BLaER1 (cell line): Measurements from ENCODE around the gene CREB5.

Experiments
- H3K27ac ChIP-seq: shearing (Covaris generic); formaldehyde crosslinking; 2 replicates; pipeline ENCODE4 v1.8.1; 2022
- H3K27me3 ChIP-seq: shearing (Covaris generic); formaldehyde crosslinking; 2 replicates; pipeline ENCODE4 v1.8.1; 2022
- H3K36me3 ChIP-seq: shearing (Covaris generic); formaldehyde crosslinking; 2 replicates; pipeline ENCODE4 v1.8.1; 2022
- H3K4me1 ChIP-seq: shearing (Covaris generic); formaldehyde crosslinking; 2 replicates; pipeline ENCODE4 v1.8.1; 2022
- H3K4me2 ChIP-seq: shearing (Covaris generic); formaldehyde crosslinking; 2 replicates; pipeline ENCODE4 v1.8.1; 2022
- H3K4me3 ChIP-seq: shearing (Covaris generic); formaldehyde crosslinking; 2 replicates; pipeline ENCODE4 v1.8.1; 2022
- H3K9ac ChIP-seq: shearing (Covaris generic); formaldehyde crosslinking; 2 replicates; pipeline ENCODE4 v1.8.1; 2022
- H3K9me3 ChIP-seq: shearing (Covaris generic); formaldehyde crosslinking; 2 replicates; pipeline ENCODE4 v1.8.1; 2022
- H4K20me1 ChIP-seq: shearing (Covaris generic); formaldehyde crosslinking; 2 replicates; pipeline ENCODE4 v1.8.1; 2022
- Cebpa-rat ChIP-seq: shearing (Covaris generic); IDR thresholded peaks from 2 replicates; pipeline ENCODE4 v1.8.1; 2022

The CREB5 gene

GRCh38 chr7:28790467-28790866 is 378.1 kb downstream of the CREB5 start:
- no peak overlapping the region for H3K4me3 ChIP-seq
- no peaks in the 10 kb centered on the region for H4K20me1 ChIP-seq
- H3K9ac ChIP-seq = no peak overlapping the region
- no peaks in the 10 kb centered on the region for H3K9me3 ChIP-seq
- H3K27me3 ChIP-seq = no peaks in the 10 kb centered on the region
- no peak overlapping the region for H3K27ac ChIP-seq
- H3K4me2 ChIP-seq = no peak overlapping the region
- no peaks in the 10 kb centered on the region for H3K36me3 ChIP-seq
- no peak for TF ChIP-seq Cebpa-rat
- peaks cover 27% of the 10 kb centered on the region for H3K4me1 ChIP-seq

DNA sequence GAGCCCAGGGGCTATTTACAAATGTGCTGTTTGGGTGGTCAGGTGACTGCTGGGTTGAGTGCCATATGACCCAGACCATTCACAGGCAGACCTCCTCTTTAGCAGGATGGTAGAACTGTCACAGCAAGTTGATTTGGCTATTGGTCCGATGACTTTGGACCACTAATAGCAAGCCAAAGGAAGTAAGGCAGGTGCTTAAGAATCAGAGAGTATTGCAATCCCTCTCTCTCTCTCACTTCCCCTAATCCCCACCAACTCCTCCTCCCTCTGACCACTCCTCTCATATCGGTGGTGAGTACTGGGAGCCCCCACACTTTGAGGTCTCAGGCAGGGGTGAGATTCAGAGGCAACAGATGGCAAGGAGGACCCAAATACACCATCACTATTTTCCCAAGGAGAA is 380.5 kb downstream of the CREB5 start:
- H4K20me1 ChIP-seq = no peaks in the 10 kb centered on the region
- no peaks in the 10 kb centered on the region for H3K27me3 ChIP-seq
- H3K9ac ChIP-seq = no peak overlapping the region
- H3K36me3 ChIP-seq = no peaks in the 10 kb centered on the region
- H3K27ac ChIP-seq = no peak overlapping the region
- H3K4me2 ChIP-seq = no peak overlapping the region
- TF ChIP-seq Cebpa-rat = no peak
- H3K4me3 ChIP-seq = no peak overlapping the region
- H3K4me1 ChIP-seq = peaks cover 3% of the 10 kb centered on the region; the same call in 1 of the 2 replicates
- H3K9me3 ChIP-seq = no peaks in the 10 kb centered on the region

- Histone ChIP-seq H3K27me3 (no peaks in the 10 kb centered on the region), H3K4me1 (no peaks in the 10 kb centered on the region), H3K9me3 (no peaks in the 10 kb centered on the region), H3K36me3 (no peaks in the 10 kb centered on the region), H3K4me3 (no peak overlapping the region), H3K4me2 (no peak overlapping the region), H3K27ac (no peak overlapping the region), H4K20me1 (no peaks in the 10 kb centered on the region), H3K9ac (no peak overlapping the region)
- no peak for TF ChIP-seq Cebpa-rat
These were observed 381.2 kb downstream of the CREB5 start for GRCh38 chr7:28793381-28794085.

GRCh38 chr7:28798274-28798673 is 386.0 kb downstream of the CREB5 start:
- no peak overlapping the region for H3K27ac ChIP-seq
- H3K27me3 ChIP-seq = no peaks in the 10 kb centered on the region
- H3K4me3 ChIP-seq = no peak overlapping the region
- no peak overlapping the region for H3K4me2 ChIP-seq
- no peak for TF ChIP-seq Cebpa-rat
- no peaks in the 10 kb centered on the region for H3K36me3 ChIP-seq
- H3K9me3 ChIP-seq = no peaks in the 10 kb centered on the region
- no peaks in the 10 kb centered on the region for H3K4me1 ChIP-seq
- no peaks in the 10 kb centered on the region for H4K20me1 ChIP-seq
- H3K9ac ChIP-seq = no peak overlapping the region

GRCh38 chr7:28799619-28800018 is 387.3 kb downstream of the CREB5 start:
- H3K9ac ChIP-seq = no peak overlapping the region
- H3K27me3 ChIP-seq = no peaks in the 10 kb centered on the region; the same call in 1 of the 2 replicates
- H3K4me2 ChIP-seq = no peak overlapping the region
- no peak overlapping the region for H3K4me3 ChIP-seq
- peaks cover 5% of the 10 kb centered on the region; the same call in 1 of the 2 replicates for H3K36me3 ChIP-seq
- TF ChIP-seq Cebpa-rat = no peak
- H3K27ac ChIP-seq = no peak overlapping the region
- no peaks in the 10 kb centered on the region for H3K4me1 ChIP-seq
- no peaks in the 10 kb centered on the region for H3K9me3 ChIP-seq
- no peaks in the 10 kb centered on the region for H4K20me1 ChIP-seq

DNA sequence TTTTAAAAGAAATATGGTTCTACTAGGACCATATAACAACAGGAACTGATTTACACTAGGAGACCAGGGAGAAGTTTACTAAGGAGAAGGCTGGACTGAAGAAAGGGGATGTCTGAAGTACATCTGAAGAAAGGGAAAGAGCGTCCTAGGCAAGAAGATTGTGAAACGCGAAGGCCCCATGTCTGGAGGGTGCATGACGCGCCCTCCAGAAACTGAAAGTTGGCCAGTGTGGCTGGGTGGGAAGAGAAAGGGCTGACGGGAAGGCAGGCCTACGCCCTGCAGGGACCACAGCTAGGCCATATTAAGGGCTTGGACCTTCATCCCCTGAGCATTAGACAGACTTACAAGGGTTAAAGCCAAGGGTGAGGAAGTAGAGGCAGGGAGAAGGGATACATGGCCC is 387.8 kb downstream of the CREB5 start:
- Histone ChIP-seq H3K27ac (no peak overlapping the region), H3K36me3 (peaks cover 8% of the 10 kb centered on the region; the same call in 1 of the 2 replicates), H3K4me1 (no peaks in the 10 kb centered on the region), H3K9me3 (no peaks in the 10 kb centered on the region), H3K4me2 (no peak overlapping the region), H3K9ac (no peak overlapping the region), H3K4me3 (no peak overlapping the region), H4K20me1 (no peaks in the 10 kb centered on the region), H3K27me3 (no peaks in the 10 kb centered on the region; the same call in 1 of the 2 replicates)
- TF ChIP-seq Cebpa-rat = no peak

GRCh38 chr7:28802450-28802849 is 390.1 kb downstream of the CREB5 start:
- no peaks in the 10 kb centered on the region for H3K9me3 ChIP-seq
- H3K36me3 ChIP-seq = peaks cover 12% of the 10 kb centered on the region; the same call in 1 of the 2 replicates
- no peaks in the 10 kb centered on the region for H4K20me1 ChIP-seq
- H3K27me3 ChIP-seq = no peaks in the 10 kb centered on the region; the same call in 1 of the 2 replicates
- H3K4me3 ChIP-seq = no peak overlapping the region
- no peak overlapping the region for H3K4me2 ChIP-seq
- no peaks in the 10 kb centered on the region for H3K4me1 ChIP-seq
- H3K27ac ChIP-seq = no peak overlapping the region
- H3K9ac ChIP-seq = no peak overlapping the region
- TF ChIP-seq Cebpa-rat = no peak

DNA sequence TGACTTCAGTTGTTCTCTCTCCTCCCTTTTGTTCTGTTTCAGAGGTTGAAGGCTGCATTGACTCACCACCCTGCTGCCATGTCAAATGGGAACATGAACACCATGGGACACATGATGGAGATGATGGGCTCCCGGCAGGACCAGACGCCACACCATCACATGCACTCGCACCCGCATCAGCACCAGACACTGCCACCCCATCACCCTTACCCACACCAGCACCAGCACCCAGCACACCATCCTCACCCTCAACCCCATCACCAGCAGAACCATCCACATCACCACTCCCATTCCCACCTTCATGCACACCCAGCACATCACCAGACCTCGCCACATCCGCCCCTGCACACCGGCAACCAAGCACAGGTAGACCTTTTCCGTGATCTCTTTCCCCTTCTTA is 391.8 kb downstream of the CREB5 start:
- H3K9me3 ChIP-seq = no peaks in the 10 kb centered on the region
- TF ChIP-seq Cebpa-rat = no peak
- H3K4me2 ChIP-seq = no peak overlapping the region
- no peaks in the 10 kb centered on the region for H4K20me1 ChIP-seq
- H3K4me3 ChIP-seq = no peak overlapping the region
- 0 out of 2 replicates have a peak, but pooled peaks cover 2% of the 10 kb centered on the region for H3K4me1 ChIP-seq
- no peaks in the 10 kb centered on the region; the same call in 1 of the 2 replicates for H3K27me3 ChIP-seq
- no peak overlapping the region for H3K27ac ChIP-seq
- peaks cover 12% of the 10 kb centered on the region; the same call in 1 of the 2 replicates for H3K36me3 ChIP-seq
- no peak overlapping the region for H3K9ac ChIP-seq

GRCh38 chr7:28804990-28805389 is 392.7 kb downstream of the CREB5 start:
- H3K27ac ChIP-seq = no peak overlapping the region
- H3K4me2 ChIP-seq = no peak overlapping the region
- peaks cover 12% of the 10 kb centered on the region; the same call in 1 of the 2 replicates for H3K36me3 ChIP-seq
- H4K20me1 ChIP-seq = no peaks in the 10 kb centered on the region
- no peaks in the 10 kb centered on the region for H3K9me3 ChIP-seq
- TF ChIP-seq Cebpa-rat = no peak
- H3K9ac ChIP-seq = no peak overlapping the region
- no peak overlapping the region for H3K4me3 ChIP-seq
- H3K27me3 ChIP-seq = no peaks in the 10 kb centered on the region; the same call in 1 of the 2 replicates
- H3K4me1 ChIP-seq = 0 out of 2 replicates have a peak, but pooled peaks cover 4% of the 10 kb centered on the region

DNA sequence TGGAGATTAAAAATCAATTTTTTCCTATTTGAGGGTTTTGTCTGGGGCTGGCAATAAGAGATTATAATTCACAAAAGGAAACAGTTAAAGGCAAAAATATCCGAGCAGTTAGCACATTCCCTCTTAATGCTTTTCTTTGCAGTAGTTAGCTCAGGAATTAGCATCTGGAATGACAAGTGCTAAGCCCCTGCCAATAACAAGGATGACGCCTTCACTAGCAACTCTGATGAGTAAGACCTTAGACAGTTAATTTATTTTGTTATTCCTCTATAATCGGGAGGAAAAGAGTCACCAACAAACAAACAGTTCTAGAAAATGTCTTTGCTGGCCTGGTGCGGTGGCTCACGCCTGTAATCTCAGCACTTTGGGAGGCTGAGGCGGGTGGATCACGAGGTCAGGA is 394.5 kb downstream of the CREB5 start:
- no peak overlapping the region for H3K4me3 ChIP-seq
- H3K4me2 ChIP-seq = no peak overlapping the region
- TF ChIP-seq Cebpa-rat = no peak

More for the DNA sequence above, 394.5 kb downstream of the CREB5 start:
- Histone ChIP-seq H3K4me1 (0 out of 2 replicates have a peak, but pooled peaks cover 7% of the 10 kb centered on the region), H3K36me3 (peaks cover 12% of the 10 kb centered on the region; the same call in 1 of the 2 replicates), H4K20me1 (no peaks in the 10 kb centered on the region), H3K9ac (no peak overlapping the region), H3K27me3 (no peaks in the 10 kb centered on the region; the same call in 1 of the 2 replicates), H3K9me3 (no peaks in the 10 kb centered on the region), H3K27ac (no peak overlapping the region)
